ENCODE measurements around the gene ATF7.

DNA sequence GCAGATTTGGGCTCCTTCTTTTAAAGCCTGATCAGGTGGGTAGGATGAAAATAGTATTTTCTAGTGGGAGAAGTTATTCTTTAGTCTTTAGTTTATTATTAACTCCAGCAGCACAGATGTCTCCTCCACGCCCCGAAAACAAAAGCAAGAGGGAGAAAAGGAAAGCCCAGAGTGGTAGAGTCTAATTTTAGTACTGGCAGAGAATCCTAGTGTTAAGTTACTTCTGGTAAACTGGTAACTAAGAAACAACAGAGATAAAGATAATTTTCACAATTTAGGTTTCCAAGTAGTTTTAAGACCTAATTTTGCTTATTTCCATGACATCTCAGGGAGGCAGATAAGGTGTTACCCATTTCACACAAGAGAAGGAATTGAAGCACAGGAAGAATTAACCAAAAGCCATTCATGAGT lies 33.4 kb upstream of the ATF7 start:
- TF ChIP-seq, protein P1, sequence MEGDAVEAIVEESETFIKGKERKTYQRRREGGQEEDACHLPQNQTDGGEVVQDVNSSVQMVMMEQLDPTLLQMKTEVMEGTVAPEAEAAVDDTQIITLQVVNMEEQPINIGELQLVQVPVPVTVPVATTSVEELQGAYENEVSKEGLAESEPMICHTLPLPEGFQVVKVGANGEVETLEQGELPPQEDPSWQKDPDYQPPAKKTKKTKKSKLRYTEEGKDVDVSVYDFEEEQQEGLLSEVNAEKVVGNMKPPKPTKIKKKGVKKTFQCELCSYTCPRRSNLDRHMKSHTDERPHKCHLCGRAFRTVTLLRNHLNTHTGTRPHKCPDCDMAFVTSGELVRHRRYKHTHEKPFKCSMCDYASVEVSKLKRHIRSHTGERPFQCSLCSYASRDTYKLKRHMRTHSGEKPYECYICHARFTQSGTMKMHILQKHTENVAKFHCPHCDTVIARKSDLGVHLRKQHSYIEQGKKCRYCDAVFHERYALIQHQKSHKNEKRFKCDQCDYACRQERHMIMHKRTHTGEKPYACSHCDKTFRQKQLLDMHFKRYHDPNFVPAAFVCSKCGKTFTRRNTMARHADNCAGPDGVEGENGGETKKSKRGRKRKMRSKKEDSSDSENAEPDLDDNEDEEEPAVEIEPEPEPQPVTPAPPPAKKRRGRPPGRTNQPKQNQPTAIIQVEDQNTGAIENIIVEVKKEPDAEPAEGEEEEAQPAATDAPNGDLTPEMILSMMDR (IDR thresholded peaks at IDR 0.05; ENCODE audit: low read length): no peak
- no peak for TF ChIP-seq EZH2 (IDR thresholded peaks at IDR 0.05; ENCODE audit: borderline replicate concordance, low read length)
